GM19455 (cell line): Measurements from ENCODE around the gene ALDH3B1.

Source experiments
- ATAC-seq: cut with Tn5 transposase; IDR thresholded peaks from one replicate; pipeline ENCODE4 v1.9.1; 2021; ENCODE audit not compliant: unreplicated experiment

The ALDH3B1 gene

DNA sequence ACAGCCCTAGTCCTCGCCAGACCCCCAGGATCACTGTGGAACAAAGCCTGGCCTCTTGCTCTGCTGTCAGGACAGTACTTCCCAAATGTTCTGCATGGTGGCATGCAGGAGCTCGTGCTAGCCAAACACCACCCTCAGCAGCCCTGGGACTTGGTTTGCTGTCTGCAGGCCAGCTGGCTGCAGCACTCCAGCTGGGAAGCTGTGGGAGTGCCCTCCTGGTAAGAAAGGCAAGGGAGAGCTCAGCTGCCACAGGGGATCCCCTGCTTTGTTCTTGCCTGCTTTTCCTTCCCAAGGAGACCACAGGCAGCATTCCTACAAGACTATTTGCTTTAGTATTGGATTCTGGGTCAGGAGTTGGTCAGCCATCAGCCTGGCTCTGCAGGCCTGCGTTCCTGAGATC lies 56.6 kb downstream of the ALDH3B1 start:
- no peak for ATAC-seq

DNA sequence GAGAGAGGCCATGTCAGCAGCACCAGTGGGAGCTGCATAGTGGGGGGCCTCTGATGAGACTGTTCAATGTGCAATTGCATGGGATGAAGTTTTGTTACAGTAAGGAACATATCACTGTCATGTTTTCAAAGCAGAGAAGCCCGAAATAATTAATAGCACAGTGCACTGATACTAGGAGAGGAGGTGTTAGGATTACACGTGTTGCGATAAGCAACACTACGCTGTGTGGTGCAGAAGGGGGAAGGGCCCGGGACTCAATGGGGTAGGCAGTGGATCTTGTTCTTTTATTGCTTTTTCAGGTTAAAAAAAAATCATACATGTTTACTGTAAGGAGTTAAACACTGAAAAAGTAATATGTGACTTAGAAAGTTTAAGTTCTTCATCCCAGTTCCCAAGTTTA lies 57.9 kb downstream of the ALDH3B1 start:
- no peak for ATAC-seq

GRCh38 chr11:68071281-68072048 lies 61.3 kb downstream of the ALDH3B1 start:
- ATAC-seq = no peak

DNA sequence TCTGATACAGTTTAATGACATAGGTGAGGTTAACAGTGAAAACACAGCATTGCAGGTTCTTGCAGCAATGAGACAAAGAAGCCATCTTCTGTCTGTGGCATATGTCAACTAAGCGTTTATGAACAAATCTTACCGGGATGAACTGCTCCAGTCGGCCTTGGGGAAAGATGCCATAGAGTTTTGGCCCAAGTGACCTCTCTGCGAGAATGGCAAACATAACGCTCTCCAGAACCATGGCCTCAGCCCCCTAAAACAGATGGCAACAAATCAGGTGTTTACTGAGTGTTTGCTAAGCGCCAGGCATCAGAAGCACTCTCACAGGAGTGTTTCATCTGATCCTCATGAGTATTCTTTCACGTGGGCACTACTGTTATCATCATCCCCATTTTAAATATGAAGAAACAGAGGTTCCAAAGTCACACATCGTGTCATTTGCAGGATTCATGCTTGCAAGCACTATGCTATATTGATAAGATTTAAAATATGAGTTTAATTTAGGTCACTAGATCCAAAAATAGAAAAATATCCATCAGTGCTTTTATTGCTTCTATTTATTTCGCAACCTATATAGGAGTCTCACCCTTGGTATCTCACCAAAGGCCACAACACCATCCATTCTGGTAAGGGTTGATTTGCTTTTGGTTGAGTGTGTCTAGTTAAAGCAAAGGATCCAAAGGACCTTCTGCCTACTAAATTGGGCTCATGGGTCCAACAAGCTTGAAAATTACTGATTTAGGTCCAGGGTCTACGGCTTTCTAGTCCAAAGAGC lies 64.6 kb downstream of the ALDH3B1 start:
- no peak for ATAC-seq

DNA sequence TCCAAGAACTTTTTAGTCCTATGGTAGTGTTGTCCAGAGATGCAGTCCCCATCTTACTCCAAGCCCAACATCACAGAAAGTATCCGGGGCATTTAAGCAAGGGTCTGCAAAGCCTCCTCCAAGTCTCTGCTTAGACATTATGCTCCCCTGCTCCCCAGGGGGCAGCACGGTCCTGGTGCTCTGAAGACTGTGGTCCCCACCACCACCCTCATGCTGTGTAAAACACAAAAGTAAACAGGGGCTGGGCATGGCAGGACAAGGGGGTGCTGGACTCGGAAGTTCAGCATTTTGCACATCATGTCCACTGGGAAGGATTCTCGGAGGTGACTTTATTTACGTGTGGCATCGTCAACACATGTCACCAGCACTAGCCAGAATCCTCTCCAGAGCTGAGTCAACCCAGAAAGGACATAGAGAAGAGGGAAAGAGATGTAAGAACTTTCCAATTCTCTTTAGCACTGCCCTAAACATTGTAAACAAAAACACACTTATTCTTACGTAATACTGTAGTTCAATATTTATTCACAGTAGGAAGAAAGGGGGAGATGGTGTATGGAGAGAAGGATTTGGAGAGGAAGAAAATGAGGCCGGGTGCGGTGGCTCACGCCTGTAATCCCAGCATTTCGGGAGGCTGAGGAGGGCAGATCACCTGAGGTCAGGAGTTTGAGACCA lies 66.4 kb downstream of the ALDH3B1 start:
- no peak for ATAC-seq

GRCh38 chr11:68077617-68078582 lies 67.8 kb downstream of the ALDH3B1 start:
- ATAC-seq = no peak
